Measurements from ENCODE around the gene STAB1.

STAB1 gene

DNA sequence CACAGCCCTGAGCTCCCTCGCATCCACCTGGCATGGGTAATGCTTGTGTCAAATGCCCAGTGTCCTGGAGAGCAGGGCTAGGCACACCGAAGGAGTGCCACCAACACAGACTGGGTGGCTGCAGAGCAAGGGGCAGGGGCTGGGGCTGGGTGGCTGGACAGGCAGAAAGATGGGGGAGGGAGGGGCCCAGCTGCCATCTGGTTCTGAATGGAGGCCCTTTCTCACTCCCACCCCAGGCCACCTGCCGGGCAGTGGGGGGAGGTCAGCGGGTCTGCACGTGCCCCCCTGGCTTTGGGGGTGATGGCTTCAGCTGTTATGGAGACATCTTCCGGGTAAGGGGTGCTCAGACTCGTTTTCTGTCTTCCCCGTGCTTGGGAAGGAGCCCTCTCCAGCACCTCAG is 17.0 kb downstream of the STAB1 start:
- no peak for DNase-seq

DNA sequence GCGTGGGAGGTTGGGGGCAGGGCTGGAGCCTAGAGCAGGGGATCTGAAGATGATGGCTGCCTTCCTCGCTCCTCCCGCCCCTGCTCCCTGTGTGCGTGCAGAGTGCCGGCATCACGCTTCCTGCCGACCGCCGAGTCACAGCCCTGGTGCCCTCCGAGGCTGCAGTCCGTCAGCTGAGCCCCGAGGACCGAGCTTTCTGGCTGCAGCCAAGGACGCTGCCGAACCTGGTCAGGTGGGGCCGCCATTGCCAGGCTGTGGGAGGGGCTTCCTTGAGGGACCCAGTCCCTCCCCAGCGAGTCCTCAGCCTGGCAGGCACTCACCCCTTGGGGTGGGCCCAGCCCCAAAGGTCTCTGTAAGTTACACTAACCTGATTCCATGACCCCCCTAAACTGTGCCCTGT is 17.6 kb downstream of the STAB1 start:
- DNase-seq = no peak

- no peak for DNase-seq
These were observed 18.1 kb downstream of the STAB1 start for GRCh38 chr3:52513281-52513680.

GRCh38 chr3:52514576-52514975 is 19.4 kb downstream of the STAB1 start:
- DNase-seq = no peak

DNA sequence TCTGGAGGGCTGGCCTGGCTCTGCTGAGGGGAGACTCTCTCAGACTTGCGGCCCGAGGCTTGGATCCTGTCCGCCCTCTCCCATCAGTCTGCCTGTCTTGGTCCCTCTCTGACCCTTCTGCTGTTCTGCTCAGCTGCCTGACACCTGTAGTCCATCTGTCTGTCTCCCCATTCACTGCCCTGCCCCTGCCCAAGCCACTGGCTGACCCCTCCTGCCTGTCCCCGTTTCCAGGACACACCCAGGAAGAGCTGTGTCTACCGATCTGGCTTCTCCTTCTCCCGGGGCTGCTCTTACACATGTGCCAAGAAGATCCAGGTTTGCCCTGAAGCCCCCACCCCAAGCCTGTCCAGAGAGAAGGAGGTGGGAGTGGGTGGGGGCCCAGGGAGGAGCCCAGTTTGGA is 20.1 kb downstream of the STAB1 start:
- DNase-seq = no peak

DNA sequence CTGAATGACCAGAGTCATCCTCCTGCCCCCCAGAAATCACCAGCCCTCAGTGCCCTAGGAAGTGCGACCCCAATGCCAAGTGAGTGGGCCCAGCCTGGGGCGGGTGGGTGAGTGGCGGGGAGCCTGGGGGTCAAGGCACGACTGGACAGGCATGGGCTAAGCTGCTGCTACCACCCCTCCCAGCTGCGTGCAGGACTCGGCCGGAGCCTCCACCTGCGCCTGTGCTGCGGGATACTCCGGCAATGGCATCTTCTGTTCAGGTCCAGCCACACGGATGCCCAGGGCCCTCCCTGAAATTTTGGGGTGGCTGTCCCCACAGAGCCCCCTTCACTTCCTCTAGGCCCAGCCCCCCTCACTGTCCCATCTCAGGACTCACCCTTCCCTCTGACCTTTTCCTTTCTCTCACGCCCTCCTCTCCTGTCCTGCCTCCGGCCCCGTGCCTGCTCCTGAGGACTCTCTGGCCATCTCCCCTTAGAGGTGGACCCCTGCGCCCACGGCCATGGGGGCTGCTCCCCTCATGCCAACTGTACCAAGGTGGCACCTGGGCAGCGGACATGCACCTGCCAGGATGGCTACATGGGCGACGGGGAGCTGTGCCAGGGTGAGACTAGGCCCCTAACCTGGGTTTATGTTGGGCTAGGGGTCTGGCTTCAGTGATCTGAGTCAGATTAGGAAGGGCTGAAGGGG is 21.5 kb downstream of the STAB1 start:
- DNase-seq = no peak

DNA sequence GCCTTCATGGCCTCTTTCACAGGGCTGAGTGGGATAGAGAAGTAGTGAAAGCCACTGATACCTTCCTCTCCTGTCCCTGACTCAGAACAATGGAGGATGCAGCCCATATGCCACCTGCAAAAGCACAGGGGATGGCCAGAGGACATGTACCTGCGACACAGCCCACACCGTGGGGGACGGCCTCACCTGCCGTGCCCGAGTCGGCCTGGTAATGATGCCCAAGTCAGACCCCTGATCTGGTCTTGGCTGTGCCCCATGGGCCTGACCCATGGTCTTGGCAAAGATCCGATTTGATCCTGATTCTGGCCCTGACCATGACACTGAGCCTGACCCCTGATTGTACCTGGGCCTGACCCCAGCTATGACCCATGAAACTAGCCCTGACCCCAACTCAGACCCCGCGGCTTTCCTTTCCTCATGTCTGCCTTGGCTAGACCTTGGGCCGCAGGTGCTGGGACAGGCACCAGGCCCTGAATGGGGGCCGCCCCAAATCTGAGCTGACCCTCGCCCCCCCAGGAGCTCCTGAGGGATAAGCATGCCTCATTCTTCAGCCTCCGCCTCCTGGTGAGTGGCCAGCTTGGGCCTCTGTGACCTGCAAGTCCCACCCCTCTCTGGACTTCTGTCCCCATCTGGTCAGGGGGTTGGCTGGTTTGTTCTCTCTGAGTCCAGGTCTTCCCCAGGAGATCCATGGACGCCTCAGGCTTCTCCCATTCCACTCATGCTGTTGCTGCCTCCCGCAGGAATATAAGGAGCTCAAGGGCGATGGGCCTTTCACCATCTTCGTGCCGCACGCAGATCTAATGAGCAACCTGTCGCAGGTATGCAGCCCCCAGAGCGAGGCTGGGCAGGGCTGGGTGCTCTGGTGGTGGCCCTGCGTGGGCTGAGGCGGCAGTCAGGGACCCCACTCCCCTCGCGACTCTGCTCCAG is 22.9 kb downstream of the STAB1 start:
- DNase-seq = no peak

DNA sequence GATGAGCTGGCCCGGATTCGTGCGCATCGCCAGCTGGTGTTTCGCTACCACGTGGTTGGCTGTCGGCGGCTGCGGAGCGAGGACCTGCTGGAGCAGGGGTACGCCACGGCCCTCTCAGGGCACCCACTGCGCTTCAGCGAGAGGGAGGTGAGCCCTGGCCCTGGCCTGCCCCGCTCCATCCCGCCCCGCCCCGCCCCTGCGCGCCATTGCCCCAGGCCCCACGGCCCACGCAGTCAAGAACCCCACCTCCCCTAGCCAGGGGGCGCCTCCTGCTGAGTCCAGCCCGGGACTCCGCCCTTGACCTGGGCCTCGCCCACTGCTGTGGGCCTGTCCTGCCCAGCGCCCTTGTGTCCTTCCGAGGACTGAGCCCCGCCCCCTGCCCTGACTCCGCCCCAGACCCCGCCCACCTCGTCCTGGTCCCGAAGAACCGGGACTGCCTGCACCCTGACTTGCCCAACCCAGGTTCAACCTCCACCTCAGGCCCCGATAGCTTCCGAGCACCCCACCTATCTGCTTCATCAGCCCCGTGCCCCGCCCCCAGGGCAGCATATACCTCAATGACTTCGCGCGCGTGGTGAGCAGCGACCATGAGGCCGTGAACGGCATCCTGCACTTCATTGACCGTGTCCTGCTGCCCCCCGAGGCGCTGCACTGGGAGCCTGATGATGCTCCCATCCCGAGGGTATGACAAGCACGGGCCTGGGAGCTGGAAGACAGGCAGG is 23.7 kb downstream of the STAB1 start:
- no peak for DNase-seq

DNA sequence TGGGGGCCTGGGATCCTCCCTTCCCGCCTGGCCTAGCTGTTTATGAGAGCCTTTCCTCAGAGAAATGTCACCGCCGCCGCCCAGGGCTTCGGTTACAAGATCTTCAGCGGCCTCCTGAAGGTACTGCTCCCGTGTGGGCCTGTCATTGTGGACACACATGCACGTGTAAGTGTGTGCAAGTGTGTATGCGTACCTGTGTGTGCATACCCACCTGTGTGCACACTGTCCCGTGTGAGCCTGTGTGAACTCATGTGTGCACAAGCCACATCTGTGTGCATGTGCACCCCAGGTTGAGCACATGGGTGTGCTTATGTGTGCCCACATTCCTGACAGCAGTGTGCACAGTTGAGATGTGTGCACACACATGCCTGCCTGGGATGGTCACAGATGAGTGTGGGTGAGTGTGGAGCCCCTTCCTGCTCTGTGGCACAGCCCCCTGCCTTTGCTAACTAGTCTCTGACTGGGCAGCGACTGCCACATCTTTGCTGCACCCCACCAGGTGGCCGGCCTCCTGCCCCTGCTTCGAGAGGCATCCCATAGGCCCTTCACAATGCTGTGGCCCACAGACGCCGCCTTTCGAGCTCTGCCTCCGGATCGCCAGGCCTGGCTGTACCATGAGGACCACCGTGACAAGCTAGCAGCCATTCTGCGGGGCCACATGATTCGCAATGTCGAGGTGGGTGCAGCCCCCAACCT is 24.5 kb downstream of the STAB1 start:
- no peak for DNase-seq

DNA sequence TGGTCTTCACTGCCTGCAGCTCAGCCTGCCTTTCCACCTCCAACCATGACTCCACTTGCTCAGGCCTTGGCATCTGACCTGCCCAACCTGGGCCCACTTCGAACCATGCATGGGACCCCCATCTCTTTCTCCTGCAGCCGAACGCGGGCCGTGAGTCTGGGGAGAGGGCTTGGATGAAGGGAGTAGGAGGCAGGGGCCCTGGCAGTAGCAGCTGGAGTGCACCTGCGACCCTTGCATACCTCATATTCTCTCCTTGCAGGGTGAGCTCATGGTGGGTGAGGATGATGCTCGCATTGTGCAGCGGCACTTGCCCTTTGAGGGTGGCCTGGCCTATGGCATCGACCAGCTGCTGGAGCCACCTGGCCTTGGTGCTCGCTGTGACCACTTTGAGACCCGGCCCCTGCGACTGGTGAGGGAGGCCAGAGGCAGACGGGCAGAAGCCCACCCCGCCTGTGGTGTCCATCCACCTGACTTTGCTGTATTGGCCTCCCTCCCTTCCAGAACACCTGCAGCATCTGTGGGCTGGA is 25.1 kb downstream of the STAB1 start:
- no peak for DNase-seq

- DNase-seq = no peak
These were observed 25.8 kb downstream of the STAB1 start for GRCh38 chr3:52520716-52521487.

GRCh38 chr3:52521488-52521824 is 26.3 kb downstream of the STAB1 start:
- DNase-seq = no peak

GRCh38 chr3:52521881-52522650 is 26.9 kb downstream of the STAB1 start:
- no peak for DNase-seq

DNA sequence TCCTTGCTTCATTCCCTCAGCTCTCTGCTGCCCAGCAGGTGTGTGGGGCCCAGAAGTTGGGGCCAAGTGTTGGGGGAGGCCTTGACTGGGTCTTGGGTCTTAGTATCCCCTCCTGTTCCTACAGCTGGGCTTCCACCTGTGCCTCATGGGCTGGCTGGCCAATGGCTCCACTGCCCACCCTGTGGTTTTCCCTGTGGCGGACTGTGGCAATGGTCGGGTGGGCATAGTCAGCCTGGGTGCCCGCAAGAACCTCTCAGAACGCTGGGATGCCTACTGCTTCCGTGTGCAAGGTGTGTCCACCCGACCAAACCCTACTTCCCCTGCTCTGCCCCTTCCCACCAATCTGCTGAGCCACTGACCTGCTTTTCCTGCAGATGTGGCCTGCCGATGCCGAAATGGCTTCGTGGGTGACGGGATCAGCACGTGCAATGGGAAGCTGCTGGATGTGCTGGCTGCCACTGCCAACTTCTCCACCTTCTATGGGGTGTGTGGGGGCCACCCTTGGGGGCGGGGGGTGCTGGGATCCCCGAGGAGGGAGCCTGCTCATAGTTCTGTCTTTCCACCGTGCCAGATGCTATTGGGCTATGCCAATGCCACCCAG is 27.6 kb downstream of the STAB1 start:
- no peak for DNase-seq

GRCh38 chr3:52523386-52524257 is 28.5 kb downstream of the STAB1 start:
- DNase-seq = no peak

DNA sequence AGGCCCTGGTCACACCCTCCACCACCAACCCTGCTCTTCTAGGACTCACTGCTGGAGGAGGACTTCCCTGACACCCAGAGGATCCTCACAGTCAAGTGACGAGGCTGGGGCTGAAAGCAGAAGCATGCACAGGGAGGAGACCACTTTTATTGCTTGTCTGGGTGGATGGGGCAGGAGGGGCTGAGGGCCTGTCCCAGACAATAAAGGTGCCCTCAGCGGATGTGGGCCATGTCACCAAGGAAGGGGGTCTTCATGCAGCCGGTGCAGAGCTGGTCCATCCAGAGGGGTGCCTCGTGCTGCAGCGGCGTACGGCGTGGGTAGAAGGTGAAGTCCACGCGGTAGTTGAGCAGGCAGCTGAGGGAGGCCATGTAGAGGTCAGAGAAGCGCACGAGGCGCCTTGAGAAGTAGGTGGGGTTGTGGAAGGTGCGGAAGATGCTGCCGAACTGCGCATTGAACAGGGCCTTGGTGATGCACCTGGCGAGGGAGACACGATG is 29.2 kb downstream of the STAB1 start:
- DNase-seq = no peak

GRCh38 chr3:52524752-52525679 is 29.9 kb downstream of the STAB1 start:
- DNase-seq = no peak
